Adrenal gland (tissue), 5 donors: ENCODE data around the gene TBX4.

Experiments
- POLR2A ChIP-seq, 2 donors: fragments of 450-650 bp; IDR thresholded peaks; one replicate each; pipeline ENCODE4 v1.6.1; 2017; ENCODE audit warnings: antibody characterized with exemption in 2 of 2, mild to moderate bottlenecking in 2 of 2, moderate library complexity in 1 of 2
- TF ChIP-seq, protein P1 (sequence below), 6 experiments: fragments of 450-650 bp in 4 of 6; fragments of 200-600 bp in 2 of 6; sonication (generic) in 1 of 6; IDR thresholded peaks; 1 replicate in 5 of 6; 2 replicates in 1 of 6; pipeline versions ENCODE4 v1.5.1 to v1.8.0; 2016 to 2021; ENCODE audit warnings: antibody characterized with exemption in 6 of 6, mild to moderate bottlenecking in 2 of 6, moderate library complexity in 1 of 6
- donor health status: DM: no; HTN: no; CAD: no.

DNA sequence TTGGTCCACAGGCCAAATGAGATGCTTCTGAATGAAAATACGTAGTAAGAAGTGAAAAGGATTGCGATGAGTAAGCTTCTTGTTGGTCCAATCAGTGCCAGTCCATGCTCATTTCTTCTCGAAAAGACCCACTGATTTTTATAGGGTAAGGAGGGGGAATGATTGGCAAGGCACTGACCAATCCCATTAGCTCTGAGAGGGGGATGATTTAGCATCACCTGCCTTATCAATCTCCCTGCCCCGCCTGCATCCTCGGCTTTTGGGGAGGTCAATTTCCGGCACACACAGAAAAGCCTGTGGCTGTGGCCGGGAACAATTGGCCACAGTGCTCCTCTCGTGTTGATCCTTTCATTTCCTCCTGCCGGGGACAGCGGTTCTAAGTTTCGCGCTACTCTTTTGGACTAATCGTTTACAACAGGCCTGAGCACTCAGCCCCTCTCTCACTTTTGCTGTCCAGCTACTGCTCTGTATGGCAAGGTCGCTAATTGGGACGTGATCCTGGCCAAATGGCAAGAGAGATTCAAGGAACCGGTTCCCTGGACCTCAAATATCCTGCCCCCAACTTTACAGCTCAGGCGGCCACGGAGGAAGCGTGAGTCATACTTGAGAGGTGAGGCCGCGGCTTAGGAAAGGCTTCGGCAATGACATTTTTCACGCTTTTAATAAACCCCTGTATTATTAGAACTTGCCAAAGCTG is 43.1 kb downstream of the TBX4 start:
- TF ChIP-seq, protein P1, sequence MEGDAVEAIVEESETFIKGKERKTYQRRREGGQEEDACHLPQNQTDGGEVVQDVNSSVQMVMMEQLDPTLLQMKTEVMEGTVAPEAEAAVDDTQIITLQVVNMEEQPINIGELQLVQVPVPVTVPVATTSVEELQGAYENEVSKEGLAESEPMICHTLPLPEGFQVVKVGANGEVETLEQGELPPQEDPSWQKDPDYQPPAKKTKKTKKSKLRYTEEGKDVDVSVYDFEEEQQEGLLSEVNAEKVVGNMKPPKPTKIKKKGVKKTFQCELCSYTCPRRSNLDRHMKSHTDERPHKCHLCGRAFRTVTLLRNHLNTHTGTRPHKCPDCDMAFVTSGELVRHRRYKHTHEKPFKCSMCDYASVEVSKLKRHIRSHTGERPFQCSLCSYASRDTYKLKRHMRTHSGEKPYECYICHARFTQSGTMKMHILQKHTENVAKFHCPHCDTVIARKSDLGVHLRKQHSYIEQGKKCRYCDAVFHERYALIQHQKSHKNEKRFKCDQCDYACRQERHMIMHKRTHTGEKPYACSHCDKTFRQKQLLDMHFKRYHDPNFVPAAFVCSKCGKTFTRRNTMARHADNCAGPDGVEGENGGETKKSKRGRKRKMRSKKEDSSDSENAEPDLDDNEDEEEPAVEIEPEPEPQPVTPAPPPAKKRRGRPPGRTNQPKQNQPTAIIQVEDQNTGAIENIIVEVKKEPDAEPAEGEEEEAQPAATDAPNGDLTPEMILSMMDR (IDR thresholded peaks at IDR 0.05) = no peak
- no peak for TF ChIP-seq POLR2A (IDR thresholded peaks at IDR 0.05)
